Measurements from ENCODE around the gene TULP4. TPM values are rescaled to one million over a fixed set of nuclear protein-coding genes. Genes with fewer than 3 reads are reported as not detected.
A peak's percentile ranks its signal among the peaks of the same experiment; 100 is the strongest.

TULP4 gene, protein sequence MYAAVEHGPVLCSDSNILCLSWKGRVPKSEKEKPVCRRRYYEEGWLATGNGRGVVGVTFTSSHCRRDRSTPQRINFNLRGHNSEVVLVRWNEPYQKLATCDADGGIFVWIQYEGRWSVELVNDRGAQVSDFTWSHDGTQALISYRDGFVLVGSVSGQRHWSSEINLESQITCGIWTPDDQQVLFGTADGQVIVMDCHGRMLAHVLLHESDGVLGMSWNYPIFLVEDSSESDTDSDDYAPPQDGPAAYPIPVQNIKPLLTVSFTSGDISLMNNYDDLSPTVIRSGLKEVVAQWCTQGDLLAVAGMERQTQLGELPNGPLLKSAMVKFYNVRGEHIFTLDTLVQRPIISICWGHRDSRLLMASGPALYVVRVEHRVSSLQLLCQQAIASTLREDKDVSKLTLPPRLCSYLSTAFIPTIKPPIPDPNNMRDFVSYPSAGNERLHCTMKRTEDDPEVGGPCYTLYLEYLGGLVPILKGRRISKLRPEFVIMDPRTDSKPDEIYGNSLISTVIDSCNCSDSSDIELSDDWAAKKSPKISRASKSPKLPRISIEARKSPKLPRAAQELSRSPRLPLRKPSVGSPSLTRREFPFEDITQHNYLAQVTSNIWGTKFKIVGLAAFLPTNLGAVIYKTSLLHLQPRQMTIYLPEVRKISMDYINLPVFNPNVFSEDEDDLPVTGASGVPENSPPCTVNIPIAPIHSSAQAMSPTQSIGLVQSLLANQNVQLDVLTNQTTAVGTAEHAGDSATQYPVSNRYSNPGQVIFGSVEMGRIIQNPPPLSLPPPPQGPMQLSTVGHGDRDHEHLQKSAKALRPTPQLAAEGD (N-terminal part only)
- total RNA-seq (2021) (52.8 to 56.1 TPM (median 54.2 TPM) in 3 replicates), Bru-seq, nascent RNA (percentile 69 among the genes with signal in this experiment)
- long read RNA-seq, experiment 1, full-length matches to known transcripts = 1 of 19 reads
- long read RNA-seq, experiment 1, partial matches to known transcripts = 3 of 19 reads
- long read RNA-seq, experiment 1, other reads (novel, unspliced or antisense) = 15 of 19 reads
- long read RNA-seq, experiment 2, partial matches to known transcripts = 0 of 16 reads
- long read RNA-seq, experiment 2, other reads (novel, unspliced or antisense) = 16 of 16 reads
- long read RNA-seq, experiment 3, partial matches to known transcripts = 0 of 1 reads
- long read RNA-seq, experiment 3, other reads (novel, unspliced or antisense) = 1 of 1 reads

DNA sequence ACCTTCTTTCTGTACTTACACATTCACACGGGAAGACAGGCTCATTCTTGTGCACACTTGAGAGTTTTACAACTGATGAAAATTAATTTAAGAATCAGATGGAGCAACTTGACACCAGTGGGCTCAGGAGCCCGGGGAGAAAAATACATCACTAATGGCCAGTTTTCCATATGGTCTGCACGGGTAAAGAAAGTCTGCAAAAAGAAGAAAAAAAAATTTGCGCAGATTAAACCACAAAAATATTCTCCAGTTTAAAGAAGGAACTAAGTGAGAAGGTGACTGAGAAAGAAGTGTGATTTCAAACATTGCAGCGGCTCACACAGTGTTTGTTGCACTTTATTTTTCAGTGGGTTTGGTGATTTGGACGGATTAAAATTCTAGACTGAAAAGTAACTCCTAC is at the start of gene TULP4:
TULP4 (plus strand) TSS at position 301 of the 400 bp plus-strand sequence. CDS start 1,552 bp downstream, outside the sequence.
- peak within 1 kb of the TSS; percentile 75; the same call in 1 of the 2 replicates for H3K27ac Mint-ChIP-seq
- ATAC-seq = no peak
- H3K27me3 Mint-ChIP-seq (ENCODE audit: low read depth) = no peaks in the 10 kb centered on the region
- peaks cover 29% of the 10 kb centered on the region for H3K9me3 Mint-ChIP-seq
- ChIA-PET CTCF (no interaction called here), POLR2A (no interaction called here)
- no peak within 1 kb of the TSS for H3K4me3 Mint-ChIP-seq
- DNase-seq (ENCODE audit: low spot score) = no peak
- peaks cover 31% of the 10 kb centered on the region for H3K4me1 Mint-ChIP-seq
- no peak for TF ChIP-seq ATF1 (CRISPR knock-in tag; IDR thresholded peaks at IDR 0.05)
- H3K36me3 Mint-ChIP-seq = peaks cover 70% of the 10 kb centered on the region

DNA sequence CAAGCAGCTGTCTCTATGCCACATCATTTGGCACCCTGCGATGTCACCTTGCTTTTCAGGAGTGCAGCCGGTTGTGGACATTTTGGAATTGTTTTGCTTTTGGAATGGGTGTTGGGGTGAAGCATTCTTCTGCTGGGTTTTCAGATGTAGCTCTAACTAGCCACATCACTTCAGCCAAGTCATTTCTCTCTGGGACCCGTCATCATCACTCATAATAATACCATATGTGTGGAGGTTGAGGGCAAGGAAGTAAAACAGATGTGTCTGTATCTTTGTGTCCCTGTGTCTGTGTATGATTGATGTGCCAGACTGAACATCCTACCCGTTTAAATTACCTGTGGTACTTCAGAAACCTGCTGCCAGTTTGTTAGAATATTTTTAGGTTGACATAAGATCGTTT is 49.5 kb upstream of the TULP4 start:
- Mint-ChIP-seq H3K27ac (no peak overlapping the region), H3K4me1 (peaks cover 17% of the 10 kb centered on the region), H3K4me3 (no peak overlapping the region), H3K9me3 (no peaks in the 10 kb centered on the region), H3K36me3 (peaks cover 12% of the 10 kb centered on the region), H3K27me3 (ENCODE audit: low read depth) (no peaks in the 10 kb centered on the region)
- DNase-seq (ENCODE audit: low spot score) (no peak), ATAC-seq (no peak)
- TF ChIP-seq CREB1 (CRISPR knock-in tag; IDR thresholded peaks at IDR 0.05) = no peak
- TF ChIP-seq ZNF671 (CRISPR knock-in tag; IDR thresholded peaks at IDR 0.05) = no peak
- TF ChIP-seq, protein P1, sequence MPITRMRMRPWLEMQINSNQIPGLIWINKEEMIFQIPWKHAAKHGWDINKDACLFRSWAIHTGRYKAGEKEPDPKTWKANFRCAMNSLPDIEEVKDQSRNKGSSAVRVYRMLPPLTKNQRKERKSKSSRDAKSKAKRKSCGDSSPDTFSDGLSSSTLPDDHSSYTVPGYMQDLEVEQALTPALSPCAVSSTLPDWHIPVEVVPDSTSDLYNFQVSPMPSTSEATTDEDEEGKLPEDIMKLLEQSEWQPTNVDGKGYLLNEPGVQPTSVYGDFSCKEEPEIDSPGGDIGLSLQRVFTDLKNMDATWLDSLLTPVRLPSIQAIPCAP (CRISPR knock-in tag; IDR thresholded peaks at IDR 0.05) = no peak
- TF ChIP-seq, protein P2, sequence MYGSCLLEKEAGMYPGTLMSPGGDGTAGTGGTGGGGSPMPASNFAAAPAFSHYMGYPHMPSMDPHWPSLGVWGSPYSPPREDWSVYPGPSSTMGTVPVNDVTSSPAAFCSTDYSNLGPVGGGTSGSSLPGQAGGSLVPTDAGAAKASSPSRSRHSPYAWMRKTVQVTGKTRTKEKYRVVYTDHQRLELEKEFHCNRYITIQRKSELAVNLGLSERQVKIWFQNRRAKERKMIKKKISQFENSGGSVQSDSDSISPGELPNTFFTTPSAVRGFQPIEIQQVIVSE (CRISPR knock-in tag; IDR thresholded peaks at IDR 0.05; ENCODE audit: borderline replicate concordance) = no peak
- no peak for TF ChIP-seq NFE2L1 (CRISPR knock-in tag; IDR thresholded peaks at IDR 0.05)
- no peak for TF ChIP-seq NR3C1 (CRISPR knock-in tag; conservative IDR thresholded peaks at IDR 0.05; ENCODE audit: low read depth)
- no peak for TF ChIP-seq SOX15 (CRISPR knock-in tag; IDR thresholded peaks at IDR 0.05)
- TF ChIP-seq NFYB (CRISPR knock-in tag; conservative IDR thresholded peaks at IDR 0.05; ENCODE audit: low read depth) = no peak
- TF ChIP-seq, protein P3, sequence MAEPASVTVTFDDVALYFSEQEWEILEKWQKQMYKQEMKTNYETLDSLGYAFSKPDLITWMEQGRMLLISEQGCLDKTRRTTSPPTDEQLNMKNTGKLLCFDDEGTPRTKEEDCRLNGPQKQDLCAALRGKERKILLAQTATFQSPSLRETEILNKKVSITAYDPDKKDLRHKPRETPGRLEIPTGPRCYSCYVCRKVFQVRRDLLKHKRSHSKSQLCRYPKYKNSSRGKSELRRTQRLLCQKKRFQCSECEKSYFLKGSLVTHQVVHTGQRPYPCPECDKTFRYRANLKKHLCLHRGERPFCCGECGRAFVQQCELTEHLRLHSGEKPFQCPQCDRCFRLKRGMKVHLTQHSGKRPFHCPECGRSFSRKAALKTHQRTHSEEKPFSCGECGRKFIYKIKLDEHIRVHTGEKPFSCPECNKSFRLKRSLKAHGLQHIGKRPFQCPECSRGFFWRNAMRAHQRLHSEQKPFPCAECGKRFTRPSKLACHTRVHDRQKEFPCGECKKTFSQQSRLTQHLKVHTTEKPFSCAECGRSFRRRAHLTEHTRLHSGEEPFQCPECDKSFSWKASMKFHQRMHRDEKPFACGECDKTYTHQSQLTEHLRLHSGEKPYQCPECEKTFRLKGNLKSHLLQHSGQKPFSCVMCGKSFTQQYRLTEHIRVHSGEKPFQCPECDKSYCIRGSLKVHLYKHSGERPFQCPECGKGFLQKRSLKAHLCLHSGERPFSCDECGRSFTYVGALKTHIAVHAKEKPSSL (CRISPR knock-in tag; conservative IDR thresholded peaks at IDR 0.05) = no peak
- TF ChIP-seq, protein P4, sequence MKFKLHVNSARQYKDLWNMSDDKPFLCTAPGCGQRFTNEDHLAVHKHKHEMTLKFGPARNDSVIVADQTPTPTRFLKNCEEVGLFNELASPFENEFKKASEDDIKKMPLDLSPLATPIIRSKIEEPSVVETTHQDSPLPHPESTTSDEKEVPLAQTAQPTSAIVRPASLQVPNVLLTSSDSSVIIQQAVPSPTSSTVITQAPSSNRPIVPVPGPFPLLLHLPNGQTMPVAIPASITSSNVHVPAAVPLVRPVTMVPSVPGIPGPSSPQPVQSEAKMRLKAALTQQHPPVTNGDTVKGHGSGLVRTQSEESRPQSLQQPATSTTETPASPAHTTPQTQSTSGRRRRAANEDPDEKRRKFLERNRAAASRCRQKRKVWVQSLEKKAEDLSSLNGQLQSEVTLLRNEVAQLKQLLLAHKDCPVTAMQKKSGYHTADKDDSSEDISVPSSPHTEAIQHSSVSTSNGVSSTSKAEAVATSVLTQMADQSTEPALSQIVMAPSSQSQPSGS (CRISPR knock-in tag; IDR thresholded peaks at IDR 0.05; ENCODE audit: borderline replicate concordance, low read depth) = no peak
- no peak for TF ChIP-seq KAT7 (CRISPR knock-in tag; IDR thresholded peaks at IDR 0.05; ENCODE audit: borderline replicate concordance)
- no peak for TF ChIP-seq GABPB1 (CRISPR knock-in tag; IDR thresholded peaks at IDR 0.05)
- no peak for TF ChIP-seq FOXK1 (CRISPR knock-in tag; IDR thresholded peaks at IDR 0.05)
- ChIA-PET POLR2A (no interaction called here), CTCF (no interaction called here)
